ENCODE data around the gene FANCD2.
"Not testable (repeated sequence)": the region's sequence is repeated elsewhere in the genome, so short reads cannot be mapped to it uniquely, and the experiment has no call there.

The FANCD2 gene

GRCh38 chr3:10115326-10116137, 89.3 kb downstream of the FANCD2 start, which contains the start of gene BRK1:
Gene BRK1 (plus strand): TSS chr3:10115675. CDS start chr3:10115702, 27 bp downstream.
- peak; percentile 99 for DNase-seq

- peak; percentile 60 for DNase-seq
Measured at GRCh38 chr3:10116138-10116460, 89.9 kb downstream of the FANCD2 start.

GRCh38 chr3:10116928-10117327, 90.7 kb downstream of the FANCD2 start:
- DNase-seq: no peak

GRCh38 chr3:10119376-10119775, 93.1 kb downstream of the FANCD2 start:
- DNase-seq: no peak

DNA sequence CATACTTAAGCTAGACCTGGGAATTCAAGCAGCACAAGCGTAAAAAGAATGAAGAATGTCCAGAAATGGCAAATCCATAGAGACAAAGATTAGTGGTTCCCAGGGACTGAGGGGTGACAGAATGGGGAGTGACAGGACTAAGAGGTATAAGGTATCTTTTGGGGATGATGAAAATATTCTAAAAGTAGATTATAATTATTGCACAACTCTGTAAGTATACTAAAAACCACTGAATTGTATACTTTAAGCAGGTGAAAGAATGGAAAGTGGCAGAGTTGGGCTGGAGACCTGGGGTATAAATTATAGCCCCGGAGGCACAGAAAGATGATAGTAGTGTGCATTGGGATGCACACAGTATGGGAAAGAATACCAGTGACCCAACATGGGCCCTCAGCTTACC, 94.8 kb downstream of the FANCD2 start:
- DNase-seq: no peak

DNA sequence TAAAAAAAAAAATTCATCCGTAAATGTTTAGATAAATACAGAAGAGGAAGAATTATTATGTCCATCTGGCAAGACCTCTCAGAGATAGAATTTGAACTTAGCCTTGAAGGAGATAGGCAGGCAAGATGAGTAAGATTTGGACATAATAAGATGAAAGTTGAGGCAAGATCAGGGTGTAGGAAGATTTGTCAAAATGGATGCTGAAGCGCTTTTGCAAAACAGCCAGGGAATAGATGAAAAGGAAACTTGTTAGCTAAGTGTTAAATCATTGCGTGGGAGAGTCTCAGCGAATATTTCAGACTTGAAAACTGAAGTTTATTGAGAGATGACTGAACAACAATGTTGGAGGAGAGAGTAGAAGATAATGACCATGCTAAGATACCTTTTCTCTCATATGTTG, 96.5 kb downstream of the FANCD2 start:
- DNase-seq: no peak

DNA sequence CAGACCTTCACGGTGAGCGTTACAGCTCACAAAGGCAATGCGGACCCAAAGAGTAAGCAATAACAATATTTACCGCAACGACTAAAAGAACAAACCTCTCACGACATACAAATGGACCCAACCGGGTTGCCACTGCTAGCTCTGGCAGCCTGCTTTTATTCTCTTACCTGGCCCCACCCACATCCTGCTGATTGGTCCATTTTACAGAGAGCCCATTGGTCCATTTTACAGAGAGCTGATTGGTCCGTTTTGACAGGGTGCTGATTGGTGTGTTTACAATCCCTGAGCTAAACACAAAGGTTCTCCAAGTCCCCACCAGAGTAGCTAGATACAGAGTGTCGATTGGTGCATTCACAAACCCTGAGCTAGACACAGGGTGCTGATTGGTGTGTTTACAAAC, 109.6 kb downstream of the FANCD2 start:
- DNase-seq: not testable (repeated sequence)

- DNase-seq: no peak
Measured at GRCh38 chr3:10136426-10137005, 110.3 kb downstream of the FANCD2 start.

- DNase-seq: no peak
Measured at GRCh38 chr3:10137178-10137577, 110.9 kb downstream of the FANCD2 start.

- no peak for DNase-seq
Measured at GRCh38 chr3:10140996-10141546, 114.8 kb downstream of the FANCD2 start.

DNA sequence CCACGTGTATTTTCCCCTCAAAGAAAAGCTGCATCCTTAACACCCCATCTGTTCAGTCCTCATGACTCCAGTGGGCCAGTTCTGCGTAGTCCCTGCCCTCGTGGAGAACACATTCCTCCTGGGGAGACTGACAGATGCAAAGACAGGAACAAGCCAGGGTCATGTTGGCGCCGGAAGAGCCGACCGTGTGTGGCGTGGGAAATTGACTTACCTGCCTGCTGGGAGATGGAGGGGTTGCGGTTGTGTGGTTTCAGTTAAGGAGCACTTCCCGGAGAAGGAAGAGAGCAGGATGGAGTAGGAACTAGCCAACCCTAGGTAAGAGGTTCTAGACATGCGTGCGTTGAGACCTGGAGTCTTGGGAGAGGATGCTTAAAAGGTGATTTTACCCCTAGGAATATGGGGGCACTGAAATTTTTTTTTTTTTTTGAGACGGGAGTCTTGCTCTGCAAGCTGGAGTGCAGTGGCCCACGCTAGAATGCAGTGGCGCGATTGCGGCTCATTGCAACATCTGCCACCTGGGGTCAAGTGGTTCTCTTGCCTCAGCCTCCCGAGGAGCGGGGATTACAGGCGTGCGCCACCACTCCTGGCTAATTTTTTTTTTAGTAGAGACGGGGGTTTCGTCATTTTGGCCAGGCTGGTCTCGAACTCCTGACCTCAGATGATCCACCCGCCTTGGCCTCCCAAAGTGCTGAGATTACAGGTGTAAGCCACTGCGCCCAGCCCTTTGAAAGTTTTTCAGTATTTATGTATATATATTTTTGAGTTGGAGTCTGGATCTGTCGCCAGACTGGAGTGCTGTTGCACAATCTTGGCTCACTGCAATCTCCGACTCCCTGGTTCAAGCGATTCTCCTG, 116.7 kb downstream of the FANCD2 start:
- DNase-seq: peak; percentile 27

DNA sequence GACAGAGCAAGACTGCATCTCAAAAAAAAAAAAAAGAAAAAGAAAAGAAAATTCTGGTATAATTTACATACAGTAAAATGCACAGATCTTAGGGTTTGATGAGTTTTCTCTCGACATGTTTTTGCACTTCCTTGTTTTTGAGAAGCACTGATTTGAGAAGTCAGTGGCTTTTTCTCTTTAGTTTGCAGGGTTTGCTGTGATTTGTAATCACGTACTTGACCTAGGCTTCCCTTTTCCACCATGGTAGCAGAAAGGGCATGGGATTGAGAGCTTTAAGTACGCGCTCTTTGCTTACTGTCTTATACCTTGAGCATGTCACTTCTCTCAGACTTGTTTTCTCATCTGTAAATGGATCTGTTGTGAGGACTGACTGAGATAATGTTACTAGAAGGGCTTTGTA, 119.4 kb downstream of the FANCD2 start:
- DNase-seq: peak; percentile 60

DNA sequence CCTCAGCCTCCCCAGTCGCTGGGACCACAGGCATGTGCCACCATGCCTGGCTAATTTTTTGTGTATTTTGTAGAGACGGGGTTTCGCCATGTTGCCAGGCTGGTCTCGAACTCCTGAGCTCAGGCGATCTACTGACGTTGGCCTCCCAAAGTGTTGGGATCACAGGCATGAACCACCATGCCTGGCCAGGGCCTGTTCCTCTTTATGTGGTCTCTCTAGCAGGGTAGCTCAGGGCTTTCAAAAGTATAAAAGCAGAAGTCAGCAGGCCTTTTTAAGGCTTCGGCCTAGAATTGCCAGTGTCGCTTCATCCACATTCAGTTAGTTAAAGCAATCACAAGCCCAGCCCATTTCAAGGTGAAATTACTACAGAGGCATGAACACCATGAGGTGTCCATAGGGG, 123.0 kb downstream of the FANCD2 start:
- peak; percentile 58 for DNase-seq

DNA sequence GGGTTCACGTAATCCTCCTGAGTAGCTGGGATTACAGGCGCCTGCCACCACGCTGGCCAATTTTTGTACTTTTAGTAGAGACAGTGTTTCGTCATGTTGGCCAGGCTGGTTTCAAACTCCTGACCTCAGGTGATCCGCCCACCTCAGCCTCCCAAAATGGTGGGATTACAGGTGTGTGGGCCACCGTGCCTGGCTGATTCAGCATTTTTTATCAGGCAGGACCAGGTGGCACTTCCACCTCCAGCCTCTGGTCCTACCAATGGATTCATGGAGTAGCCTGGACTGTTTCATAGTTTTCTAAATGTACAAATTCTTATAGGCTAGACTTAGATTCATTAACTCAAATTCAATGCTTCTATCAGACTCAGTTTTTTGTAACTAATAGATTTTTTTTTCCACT, 124.8 kb downstream of the FANCD2 start:
- DNase-seq: no peak

All from suppressor macrophage treated with lipopolysaccharide for 4 hours (primary cell).